ENCODE measurements around the gene SCN8A.

SCN8A gene

DNA sequence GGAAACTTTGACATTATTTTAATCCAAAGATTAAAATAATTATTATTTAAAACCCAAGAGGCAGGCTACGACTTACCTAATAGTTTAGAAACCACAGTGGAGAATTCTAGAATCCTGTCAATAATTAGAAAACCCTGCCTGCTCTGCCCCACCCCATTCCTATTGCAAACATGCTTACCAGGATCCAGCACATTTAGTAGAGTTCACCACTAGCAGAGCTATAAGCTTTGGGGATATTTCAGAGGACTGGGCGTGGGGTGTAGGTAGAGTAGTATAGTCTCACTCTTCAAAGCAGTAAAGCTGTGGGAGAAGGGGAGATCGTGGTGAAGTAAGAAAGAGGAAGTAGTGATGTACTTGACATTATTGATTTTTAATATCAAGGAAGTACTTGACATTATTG lies 157.2 kb downstream of the SCN8A start:
- TF ChIP-seq CTCF (IDR thresholded peaks at IDR 0.05; ENCODE audit: borderline replicate concordance, control extremely low read depth, extremely low read depth, insufficient read depth, missing control alignments): no peak
- in situ Hi-C loops (cut with MboI; ENCODE audit: low sequenced_read_pairs, unreplicated experiment): no loop called here
- DNase-seq (ENCODE audit: low spot score): no peak

DNA sequence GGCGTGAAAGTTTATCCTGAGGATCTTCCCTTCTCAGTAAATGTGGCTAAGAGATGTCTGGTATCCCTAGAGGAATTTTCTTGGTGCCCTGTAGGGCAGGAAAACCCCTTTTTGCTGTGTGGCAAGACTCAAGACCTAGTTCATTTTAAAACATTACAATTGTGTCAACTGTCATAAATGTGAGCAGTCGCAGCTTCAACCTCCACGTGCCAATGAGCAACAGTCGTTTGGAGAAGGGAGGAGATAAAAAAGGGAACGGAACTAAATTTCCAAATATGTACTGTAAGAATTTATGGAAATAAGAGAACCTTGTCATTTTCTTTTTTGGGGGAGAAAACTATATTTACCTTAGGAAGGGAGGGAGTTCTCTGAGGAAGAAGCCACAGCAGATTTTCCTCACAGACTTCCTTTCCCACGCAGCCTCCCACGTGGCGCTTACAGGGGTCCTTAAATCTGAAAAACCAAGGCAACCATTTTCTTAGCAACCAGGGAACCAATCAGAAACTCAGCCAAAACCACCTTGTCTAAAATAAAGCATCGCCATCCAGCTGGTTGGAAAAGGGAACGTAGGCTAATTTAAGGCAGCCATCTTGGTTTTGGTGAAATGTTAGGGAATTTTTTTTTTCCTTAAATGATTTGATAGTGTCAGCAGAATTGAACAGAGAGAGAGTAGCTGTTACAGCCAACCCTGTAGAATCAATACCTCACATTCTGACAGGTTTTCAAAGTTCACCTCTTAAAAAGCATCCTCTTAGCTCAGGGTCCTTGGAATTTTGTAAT lies 158.4 kb downstream of the SCN8A start:
- in situ Hi-C loops (cut with MboI; ENCODE audit: low sequenced_read_pairs, unreplicated experiment): no loop called here
- TF ChIP-seq CTCF (IDR thresholded peaks at IDR 0.05; ENCODE audit: borderline replicate concordance, control extremely low read depth, extremely low read depth, insufficient read depth, missing control alignments): no peak

GRCh38 chr12:51749986-51750317 lies 158.9 kb downstream of the SCN8A start:
- in situ Hi-C loops (cut with MboI; ENCODE audit: low sequenced_read_pairs, unreplicated experiment): no loop called here
- DNase-seq (ENCODE audit: low spot score): no peak

More for the DNA sequence above, 158.4 kb downstream of the SCN8A start:
- DNase-seq (ENCODE audit: low spot score): no peak

GRCh38 chr12:51751661-51752060 lies 160.6 kb downstream of the SCN8A start:
- no peak for DNase-seq (ENCODE audit: low spot score)
- in situ Hi-C loops (cut with MboI; ENCODE audit: low sequenced_read_pairs, unreplicated experiment): no loop called here

More at GRCh38 chr12:51749986-51750317, 158.9 kb downstream of the SCN8A start:
- TF ChIP-seq CTCF (IDR thresholded peaks at IDR 0.05; ENCODE audit: borderline replicate concordance, control extremely low read depth, extremely low read depth, insufficient read depth, missing control alignments): no peak

DNA sequence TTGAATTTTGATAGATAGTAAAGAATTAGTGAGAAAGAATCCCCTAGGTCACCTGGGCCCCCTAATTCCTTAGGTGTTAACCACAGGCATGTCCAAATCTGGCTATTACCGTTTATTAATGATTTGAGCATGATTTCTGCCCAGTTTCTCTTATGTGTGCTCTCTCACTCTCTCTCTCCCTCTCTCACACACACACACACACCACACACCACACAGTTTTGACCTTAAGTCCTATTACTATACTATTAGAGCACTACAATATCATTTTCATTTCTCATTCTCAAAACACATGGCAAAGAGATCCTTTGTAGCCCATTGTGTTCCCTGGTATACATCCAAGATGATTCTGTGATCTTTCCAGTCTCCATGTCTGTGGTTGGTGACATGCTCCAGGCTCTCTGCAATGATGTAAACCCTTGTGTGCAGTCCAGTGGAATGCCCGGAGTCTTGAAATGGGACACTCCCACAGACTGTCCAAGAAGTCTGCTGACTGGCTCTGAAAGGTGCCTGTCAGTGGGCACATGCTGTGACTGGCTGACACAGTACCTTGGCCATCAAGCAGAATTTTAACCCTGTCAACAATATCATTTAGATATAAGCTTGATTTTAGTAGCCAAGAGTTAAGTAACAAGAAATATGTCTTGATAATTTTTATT lies 161.3 kb downstream of the SCN8A start:
- no peak for TF ChIP-seq CTCF (IDR thresholded peaks at IDR 0.05; ENCODE audit: borderline replicate concordance, control extremely low read depth, extremely low read depth, insufficient read depth, missing control alignments)
- in situ Hi-C loops (cut with MboI; ENCODE audit: low sequenced_read_pairs, unreplicated experiment): no loop called here
- no peak for DNase-seq (ENCODE audit: low spot score)

More at GRCh38 chr12:51751661-51752060, 160.6 kb downstream of the SCN8A start:
- no peak for TF ChIP-seq CTCF (IDR thresholded peaks at IDR 0.05; ENCODE audit: borderline replicate concordance, control extremely low read depth, extremely low read depth, insufficient read depth, missing control alignments)

- in situ Hi-C loops (cut with MboI; ENCODE audit: low sequenced_read_pairs, unreplicated experiment): no loop called here
- no peak for TF ChIP-seq CTCF (IDR thresholded peaks at IDR 0.05; ENCODE audit: borderline replicate concordance, control extremely low read depth, extremely low read depth, insufficient read depth, missing control alignments)
Observed at GRCh38 chr12:51753980-51754675, 163.1 kb downstream of the SCN8A start.

More at GRCh38 chr12:51753980-51754675, 163.1 kb downstream of the SCN8A start:
- DNase-seq (ENCODE audit: low spot score): no peak

Measured in GM13976 (cell line).